CD4-positive, CD25-positive, alpha-beta regulatory T cell (primary cell): ENCODE results near the gene SUSD6. TPM values are rescaled to one million over a fixed set of nuclear protein-coding genes. Genes with fewer than 3 reads are reported as not detected.
"Not testable (repeated sequence)": the region's sequence is repeated elsewhere in the genome, so short reads cannot be mapped to it uniquely, and the experiment has no call there.

Experiments
- ATAC-seq, 2 donors: fragments of 150-1000 bp; cut with Tn5 transposase; one replicate each; pipeline ENCODE4 v1.10.0; 2021; ENCODE audit warnings: low read depth in 2 of 2, moderate number of reproducible peaks in 2 of 2, moderate library complexity in 1 of 2
- DNase-seq, 3 donors: peaks; one replicate each; pipeline versions ENCODE4 v3.0.0 to v3.0.0-alpha.2; 2012 to 2022; ENCODE audit warnings: mixed read lengths in 1 of 3
- H3K27ac ChIP-seq: one replicate; pipeline ENCODE4 v1.7.0; 2013; ENCODE audit warnings: mild to moderate bottlenecking, low read length; ENCODE audit not compliant: insufficient read depth, poor library complexity, severe bottlenecking
- H3K27me3 ChIP-seq: one replicate; pipeline ENCODE4 v1.7.0; 2013; ENCODE audit warnings: low read length; ENCODE audit not compliant: control insufficient read depth, insufficient read depth
- H3K36me3 ChIP-seq: one replicate; pipeline ENCODE4 v1.7.0; 2013; ENCODE audit warnings: mild to moderate bottlenecking, low read length, moderate library complexity; ENCODE audit not compliant: control insufficient read depth, insufficient read depth
- H3K4me1 ChIP-seq: 2 replicates; pipeline ENCODE4 v1.7.0; 2013; ENCODE audit warnings: mild to moderate bottlenecking, low read length; ENCODE audit not compliant: insufficient read depth, control insufficient read depth, poor library complexity, severe bottlenecking
- H3K4me3 ChIP-seq: one replicate; pipeline ENCODE4 v1.7.0; 2013; ENCODE audit warnings: low read depth, mild to moderate bottlenecking, low read length, moderate library complexity
- H3K9me3 ChIP-seq, 2 experiments: 1 replicate in 1 of 2; 2 replicates in 1 of 2; pipeline ENCODE4 v1.7.0; 2013; ENCODE audit warnings: low read length in 2 of 2, mild to moderate bottlenecking in 1 of 2, moderate library complexity in 1 of 2; ENCODE audit not compliant: control insufficient read depth in 2 of 2
- H3K27ac Mint-ChIP-seq, 3 donors: one replicate each; pipeline ENCODE4 v1.8.0; 2020 to 2022; ENCODE audit warnings: mild to moderate bottlenecking in 3 of 3, mixed read lengths in 3 of 3, moderate library complexity in 2 of 3
- H3K27me3 Mint-ChIP-seq: one replicate; pipeline ENCODE4 v1.8.0; 2022; ENCODE audit warnings: mild to moderate bottlenecking, mixed read lengths
- H3K36me3 Mint-ChIP-seq: one replicate; pipeline ENCODE4 v1.8.0; 2020; ENCODE audit warnings: mixed read lengths
- H3K4me1 Mint-ChIP-seq, 4 donors: one replicate each; pipeline ENCODE4 v1.8.0; 2020 to 2022; ENCODE audit warnings: mixed read lengths in 4 of 4, mild to moderate bottlenecking in 1 of 4
- H3K4me3 Mint-ChIP-seq, 4 donors: one replicate each; pipeline ENCODE4 v1.8.0; 2020 to 2022; ENCODE audit warnings: mild to moderate bottlenecking in 4 of 4, mixed read lengths in 4 of 4, moderate library complexity in 3 of 4
- H3K9me3 Mint-ChIP-seq, 7 donors: one replicate each; pipeline ENCODE4 v1.8.0; 2020 to 2022; ENCODE audit warnings: mixed read lengths in 7 of 7, mild to moderate bottlenecking in 3 of 7, moderate library complexity in 2 of 7
- polyA plus RNA-seq, 4 donors: library from polyadenylated mRNA; unstranded; fragments of 300-500 nt; fragmentation: Illumina TruSeq; gene quantifications; one replicate each; pipeline ENCODE4 v1.2.3, GENCODE V29; 2021
- total RNA-seq: library from RNA; stranded (reverse); gene quantifications from one replicate; pipeline ENCODE4 v1.2.3, GENCODE V29; 2022

Gene SUSD6
- total and polyA plus RNA-seq, 5 donors from 2014 or later = 7.7 to 101 (median 9.6) TPM

- Mint-ChIP-seq H3K4me1 (peaks cover 5 to 14% (median 10%) of the 10 kb centered on the region in 4 donors), H3K27me3 (no peaks in the 10 kb centered on the region), H3K27ac (no peak overlapping the region), H3K9me3 (no peaks in the 10 kb centered on the region), H3K4me3 (no peak overlapping the region), H3K36me3 (no peaks in the 10 kb centered on the region)
- no peak for ATAC-seq
- no peaks in the 10 kb centered on the region for H3K9me3 ChIP-seq
- H3K4me3 ChIP-seq = no peak overlapping the region
- H3K27ac ChIP-seq = no peak overlapping the region
- DNase-seq = no peak
- H3K36me3 ChIP-seq = no peaks in the 10 kb centered on the region
- peaks cover 8% of the 10 kb centered on the region for H3K4me1 ChIP-seq
- no peaks in the 10 kb centered on the region for H3K27me3 ChIP-seq
Observed at GRCh38 chr14:69720912-69721311, 109.5 kb downstream of the SUSD6 start.

GRCh38 chr14:69726761-69727511 lies 115.5 kb downstream of the SUSD6 start:
- H3K27ac Mint-ChIP-seq = peak overlapping the region in 1 of 3 donors; percentile 60
- H3K27ac ChIP-seq = no peak overlapping the region
- no peaks in the 10 kb centered on the region for H3K9me3 ChIP-seq
- peaks cover 11% of the 10 kb centered on the region for H3K4me1 ChIP-seq
- H3K4me1 Mint-ChIP-seq = peaks cover 5 to 17% (median 15%) of the 10 kb centered on the region in 4 donors
- H3K27me3 Mint-ChIP-seq = no peaks in the 10 kb centered on the region
- H3K4me3 Mint-ChIP-seq = peak overlapping the region; percentile 17 to 81 (median 38)
- peak; percentile 88 for ATAC-seq
- H3K36me3 ChIP-seq = no peaks in the 10 kb centered on the region
- peak; percentile 72 to 78 (median 77) for DNase-seq
- H3K36me3 Mint-ChIP-seq = no peaks in the 10 kb centered on the region
- H3K4me3 ChIP-seq = peak overlapping the region; percentile 43
- no peaks in the 10 kb centered on the region for H3K27me3 ChIP-seq
- no peaks in the 10 kb centered on the region for H3K9me3 Mint-ChIP-seq

GRCh38 chr14:69727860-69728259 lies 116.5 kb downstream of the SUSD6 start:
- H3K27ac Mint-ChIP-seq = peak overlapping the region in 2 of 3 donors; percentile 3 to 65
- Histone ChIP-seq H3K4me1 (peaks cover 11% of the 10 kb centered on the region), H3K27me3 (no peaks in the 10 kb centered on the region), H3K9me3 (no peaks in the 10 kb centered on the region), H3K36me3 (no peaks in the 10 kb centered on the region), H3K27ac (no peak overlapping the region), H3K4me3 (no peak overlapping the region)
- no peaks in the 10 kb centered on the region for H3K27me3 Mint-ChIP-seq
- H3K36me3 Mint-ChIP-seq = no peaks in the 10 kb centered on the region
- no peak for ATAC-seq
- H3K4me3 Mint-ChIP-seq = no peak overlapping the region
- peaks cover 5 to 17% (median 15%) of the 10 kb centered on the region in 4 donors for H3K4me1 Mint-ChIP-seq
- DNase-seq = no peak
- H3K9me3 Mint-ChIP-seq = no peaks in the 10 kb centered on the region

GRCh38 chr14:69731919-69732598 lies 120.7 kb downstream of the SUSD6 start:
- not testable (repeated sequence) for H3K36me3 ChIP-seq, DNase-seq, H3K4me3 Mint-ChIP-seq, H3K36me3 Mint-ChIP-seq, H3K4me1 Mint-ChIP-seq, H3K9me3 ChIP-seq, ATAC-seq, H3K9me3 Mint-ChIP-seq, H3K27me3 ChIP-seq, H3K4me1 ChIP-seq, H3K4me3 ChIP-seq, H3K27ac ChIP-seq
- Mint-ChIP-seq H3K27me3 (peaks cover 11% of the 10 kb centered on the region), H3K27ac (peak overlapping the region in 1 of 3 donors; percentile 28)

GRCh38 chr14:69736405-69736804 lies 125.0 kb downstream of the SUSD6 start:
- ATAC-seq, DNase-seq, H3K27ac ChIP-seq, H3K4me1 ChIP-seq, H3K4me3 Mint-ChIP-seq, H3K4me1 Mint-ChIP-seq, H3K9me3 Mint-ChIP-seq, H3K27me3 ChIP-seq, H3K4me3 ChIP-seq, H3K36me3 ChIP-seq, H3K9me3 ChIP-seq, H3K36me3 Mint-ChIP-seq: not testable (repeated sequence)
- Mint-ChIP-seq H3K27ac (peak overlapping the region in 1 of 3 donors; percentile 5), H3K27me3 (peaks cover 11% of the 10 kb centered on the region)

GRCh38 chr14:69741055-69741454 lies 129.7 kb downstream of the SUSD6 start:
- H3K9me3 Mint-ChIP-seq = peaks cover 0 to 5% (median 2%) of the 10 kb centered on the region in 7 donors
- peaks cover 6% of the 10 kb centered on the region for H3K27me3 Mint-ChIP-seq
- DNase-seq (no peak), ATAC-seq (no peak)
- H3K4me3 Mint-ChIP-seq = no peak overlapping the region
- H3K27ac Mint-ChIP-seq = no peak overlapping the region
- Histone ChIP-seq H3K4me1 (no peaks in the 10 kb centered on the region), H3K27me3 (no peaks in the 10 kb centered on the region), H3K27ac (no peak overlapping the region), H3K9me3 (no peaks in the 10 kb centered on the region), H3K36me3 (no peaks in the 10 kb centered on the region), H3K4me3 (no peak overlapping the region)
- H3K36me3 Mint-ChIP-seq = peaks cover 3% of the 10 kb centered on the region
- no peaks in the 10 kb centered on the region for H3K4me1 Mint-ChIP-seq

- Histone ChIP-seq H3K9me3 (no peaks in the 10 kb centered on the region), H3K4me3 (no peak overlapping the region), H3K4me1 (no peaks in the 10 kb centered on the region), H3K27ac (no peak overlapping the region), H3K27me3 (no peaks in the 10 kb centered on the region), H3K36me3 (no peaks in the 10 kb centered on the region)
- Mint-ChIP-seq H3K9me3 (peaks cover 0 to 2% (median 0%) of the 10 kb centered on the region in 7 donors), H3K27me3 (peaks cover 10% of the 10 kb centered on the region), H3K27ac (no peak overlapping the region), H3K4me3 (no peak overlapping the region), H3K36me3 (no peaks in the 10 kb centered on the region), H3K4me1 (peaks cover 0 to 3% (median 0%) of the 10 kb centered on the region in 4 donors)
- DNase-seq = no peak
- no peak for ATAC-seq
Observed at GRCh38 chr14:69749956-69750355, 138.6 kb downstream of the SUSD6 start.
